ENCODE data around the gene LUC7L3.
"Not testable (repeated sequence)": the region's sequence is repeated elsewhere in the genome, so short reads cannot be mapped to it uniquely, and the experiment has no call there.

LUC7L3 gene

GRCh38 chr17:50783905-50784304 lies 64.5 kb downstream of the LUC7L3 start:
- DNase-seq (ENCODE audit: low spot score), result no peak

GRCh38 chr17:50785126-50785525 lies 65.7 kb downstream of the LUC7L3 start:
- DNase-seq (ENCODE audit: low spot score), result no peak

- DNase-seq (ENCODE audit: low spot score), result peak; percentile 81
These were observed 66.7 kb downstream of the LUC7L3 start for GRCh38 chr17:50785946-50786570.

GRCh38 chr17:50787106-50787505 lies 67.7 kb downstream of the LUC7L3 start:
- DNase-seq (ENCODE audit: low spot score), result no peak

GRCh38 chr17:50790618-50791017 lies 71.2 kb downstream of the LUC7L3 start:
- no peak for DNase-seq (ENCODE audit: low spot score)

- no peak for DNase-seq (ENCODE audit: low spot score)
These were observed 72.7 kb downstream of the LUC7L3 start for GRCh38 chr17:50792132-50792531.

GRCh38 chr17:50793007-50793406 lies 73.6 kb downstream of the LUC7L3 start:
- DNase-seq (ENCODE audit: low spot score), result no peak

GRCh38 chr17:50794361-50794760 lies 75.0 kb downstream of the LUC7L3 start:
- DNase-seq (ENCODE audit: low spot score), result no peak

- no peak for DNase-seq (ENCODE audit: low spot score)
These were observed 77.9 kb downstream of the LUC7L3 start for GRCh38 chr17:50797135-50797810.

GRCh38 chr17:50798424-50799288 lies 79.3 kb downstream of the LUC7L3 start:
- no peak for DNase-seq (ENCODE audit: low spot score)

- no peak for DNase-seq (ENCODE audit: low spot score)
These were observed 80.2 kb downstream of the LUC7L3 start for GRCh38 chr17:50799582-50799981.

GRCh38 chr17:50800196-50800700 lies 80.8 kb downstream of the LUC7L3 start:
- no peak for DNase-seq (ENCODE audit: low spot score)

GRCh38 chr17:50802609-50803571 lies 83.5 kb downstream of the LUC7L3 start:
- DNase-seq (ENCODE audit: low spot score), result no peak

GRCh38 chr17:50803676-50804075 lies 84.3 kb downstream of the LUC7L3 start:
- no peak for DNase-seq (ENCODE audit: low spot score)

- not testable (repeated sequence) for DNase-seq (ENCODE audit: low spot score)
These were observed 85.5 kb downstream of the LUC7L3 start for GRCh38 chr17:50804749-50805475.

GRCh38 chr17:50805486-50805885 lies 86.1 kb downstream of the LUC7L3 start:
- no peak for DNase-seq (ENCODE audit: low spot score)
